GM19023 (cell line): ENCODE measurements around the gene FXYD7.
"Not testable (repeated sequence)": the region's sequence is repeated elsewhere in the genome, so short reads cannot be mapped to it uniquely, and the experiment has no call there.

Experiments used
- ATAC-seq: cut with Tn5 transposase; IDR thresholded peaks from one replicate; pipeline ENCODE4 v1.9.1; 2021; ENCODE audit warnings: mild to moderate bottlenecking, moderate library complexity; ENCODE audit not compliant: unreplicated experiment

FXYD7 gene

DNA sequence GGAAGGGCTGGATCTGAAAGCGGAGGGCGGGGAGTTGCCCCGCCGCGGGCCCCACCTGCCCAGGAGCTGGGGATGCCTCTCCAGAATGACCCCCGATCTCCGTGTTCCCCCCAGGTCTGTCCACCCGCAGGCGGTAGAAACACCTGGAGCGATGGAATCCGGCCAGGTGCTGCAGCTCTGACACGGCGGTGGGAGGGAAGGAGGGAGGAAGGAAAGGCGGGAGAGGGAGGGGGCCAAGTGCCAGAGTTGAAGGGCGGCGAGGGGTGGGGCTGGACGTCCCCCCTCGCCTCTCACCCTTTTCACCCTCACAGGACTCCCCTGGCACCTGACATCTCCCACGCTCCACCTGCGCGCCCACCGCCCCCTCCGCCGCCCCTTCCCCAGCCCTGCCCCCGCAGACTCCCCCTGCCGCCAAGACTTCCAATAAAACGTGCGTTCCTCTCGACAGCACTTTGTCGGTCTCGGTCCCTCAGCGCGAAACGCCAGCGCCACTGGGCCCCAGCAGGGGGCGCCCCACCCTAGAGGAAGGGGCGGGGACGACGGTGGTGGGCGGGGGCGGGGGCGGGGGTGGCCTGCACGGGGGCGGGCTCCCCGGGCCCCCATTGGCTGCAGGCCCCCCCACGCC is 337 bp upstream of the FXYD7 start:
- no peak for ATAC-seq

DNA sequence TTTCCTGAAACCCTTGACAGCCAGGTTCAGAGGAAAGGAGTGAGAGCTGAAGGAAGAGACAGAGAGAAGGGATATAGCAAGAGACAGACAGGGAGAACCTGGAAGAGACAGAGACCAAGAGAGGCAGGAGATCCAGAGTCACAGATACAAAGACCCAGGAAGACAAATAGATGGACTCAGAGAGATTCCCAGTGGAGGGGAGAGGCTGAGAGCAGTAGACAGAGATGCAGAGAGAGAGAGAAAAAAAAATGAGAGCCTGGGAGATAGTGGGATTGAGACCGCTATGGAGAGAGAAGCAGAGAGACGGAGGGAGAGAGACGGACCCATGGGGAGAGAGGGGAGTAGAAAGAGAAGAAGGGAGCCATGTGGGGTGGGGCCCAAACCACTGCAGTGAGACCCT is 763 bp downstream of the FXYD7 start:
- ATAC-seq = no peak

DNA sequence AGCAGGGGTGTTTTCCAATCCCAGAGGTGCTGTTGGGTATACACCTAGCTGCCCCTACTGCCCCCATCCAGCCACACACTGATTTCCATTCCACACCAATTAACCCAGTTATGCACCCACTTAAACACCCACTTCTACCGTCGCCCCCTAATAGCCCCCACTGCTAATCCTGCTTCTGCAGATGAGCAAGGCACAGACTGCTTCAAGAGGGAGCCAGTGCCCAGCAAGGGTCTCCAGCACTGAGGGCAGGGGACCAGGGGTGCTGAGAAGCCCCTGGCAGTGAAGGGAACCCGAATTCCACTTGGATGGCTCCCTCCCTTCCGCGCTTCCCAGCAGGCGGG is 1.2 kb downstream of the FXYD7 start:
- ATAC-seq = no peak

DNA sequence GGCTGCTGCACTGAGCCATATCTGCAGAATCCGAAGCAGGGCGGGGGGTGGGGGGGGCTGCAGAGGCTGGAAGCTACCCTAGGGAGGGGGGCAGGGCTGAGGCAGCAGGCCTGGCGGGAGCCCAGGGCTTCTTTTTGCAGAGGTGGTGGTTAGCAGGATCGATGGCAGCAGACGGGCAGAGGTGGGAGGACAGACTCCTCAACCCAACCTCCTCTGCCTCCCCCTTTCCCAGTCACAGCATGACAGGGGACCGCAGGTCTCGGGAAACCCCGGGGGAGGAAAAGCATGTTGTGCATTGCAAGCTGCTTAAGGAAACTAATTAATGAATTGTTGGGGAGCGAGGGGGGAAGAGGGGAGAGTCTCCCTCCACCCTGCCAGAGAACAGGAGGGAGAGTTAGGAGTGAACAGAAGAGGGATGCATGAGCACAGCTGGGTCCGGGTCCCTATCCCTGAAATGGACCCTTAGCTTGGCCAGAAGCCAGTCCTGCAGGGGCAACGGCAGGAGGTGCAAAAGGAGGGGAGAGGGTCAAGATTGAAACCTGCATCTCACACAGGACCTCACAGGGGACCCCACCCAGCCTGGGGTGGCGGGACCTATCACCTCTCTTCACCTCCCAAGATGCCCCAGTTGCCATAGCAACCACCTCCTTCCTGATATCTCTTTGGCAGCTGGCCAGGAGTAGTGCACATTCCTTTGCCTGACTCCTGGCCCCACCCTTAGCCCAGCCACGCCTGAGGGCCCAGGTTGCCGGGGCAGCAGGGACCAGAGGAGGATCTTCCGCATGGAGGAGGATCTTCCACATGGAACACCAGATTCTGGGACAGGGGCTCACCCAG is 1.8 kb downstream of the FXYD7 start:
- ATAC-seq = no peak

DNA sequence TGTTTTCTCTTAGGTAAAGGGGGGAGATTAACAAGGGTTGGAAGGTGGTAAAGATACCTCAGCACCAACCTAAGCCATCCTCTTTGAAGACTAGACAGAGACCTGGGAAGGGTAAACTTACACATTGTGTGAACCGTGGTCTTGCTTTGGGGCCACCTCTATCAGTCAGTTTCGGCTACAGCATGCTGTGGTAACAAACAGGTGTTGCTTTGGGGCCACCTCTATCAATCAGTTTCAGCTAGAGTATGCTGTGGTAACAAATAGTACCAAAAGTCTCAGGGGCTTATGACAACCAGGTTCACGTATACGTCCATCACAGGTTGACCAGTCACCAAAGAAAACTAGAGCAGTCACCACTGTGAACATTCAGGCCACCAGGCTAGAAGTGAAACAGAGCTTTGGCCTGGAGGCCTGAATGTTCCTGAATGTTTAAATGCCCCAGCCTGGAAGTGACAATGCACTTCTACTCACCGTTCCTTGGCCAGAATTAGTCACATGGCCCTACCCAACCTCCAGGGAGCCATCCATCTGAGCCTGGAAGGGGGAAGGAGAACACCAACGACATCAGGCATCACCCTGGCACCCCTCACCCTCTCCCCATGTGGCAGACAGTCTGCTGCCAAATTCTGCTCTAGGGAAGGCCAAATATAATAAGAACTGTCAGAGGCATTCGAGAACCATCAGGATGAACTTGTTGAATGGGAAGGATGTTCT is 3.8 kb downstream of the FXYD7 start:
- ATAC-seq = no peak

DNA sequence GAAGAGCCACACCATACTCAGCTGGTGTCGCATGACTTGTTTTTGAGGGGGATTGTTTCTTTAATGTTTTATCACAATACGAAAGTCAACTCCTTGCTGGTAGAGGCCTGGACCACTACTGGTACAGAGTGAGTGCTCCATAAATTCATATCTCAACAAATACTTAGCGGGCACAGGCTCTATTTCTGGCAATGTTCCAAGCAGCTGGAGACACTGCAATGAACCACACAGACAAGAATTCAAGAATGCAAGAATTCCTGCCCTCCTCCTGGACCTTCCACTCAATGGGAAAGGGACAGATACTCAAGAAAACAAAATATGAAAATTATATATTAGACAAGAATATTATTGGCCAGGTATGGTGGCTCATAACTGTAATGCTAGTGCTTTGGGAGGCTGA is 6.4 kb downstream of the FXYD7 start:
- no peak for ATAC-seq

DNA sequence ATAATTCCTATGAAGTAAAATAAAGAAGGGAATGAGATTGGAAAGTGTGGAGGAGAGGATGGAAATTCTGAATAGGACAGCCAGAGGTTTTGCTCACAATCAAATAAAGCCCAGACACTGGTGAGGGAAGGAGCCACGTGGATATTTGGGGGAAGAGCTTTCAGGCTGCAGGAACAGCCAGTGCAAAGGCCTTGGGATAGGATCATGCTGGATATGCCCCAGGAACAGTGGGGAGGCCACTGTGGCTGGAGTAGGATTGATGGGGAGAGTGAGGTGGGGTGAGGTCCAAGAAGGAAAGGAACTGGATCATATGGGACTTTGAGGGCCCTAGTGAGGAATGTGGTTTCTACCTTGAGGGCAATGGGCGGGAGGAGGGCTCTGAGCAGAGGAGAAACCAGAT is 7.4 kb downstream of the FXYD7 start:
- ATAC-seq = no peak

DNA sequence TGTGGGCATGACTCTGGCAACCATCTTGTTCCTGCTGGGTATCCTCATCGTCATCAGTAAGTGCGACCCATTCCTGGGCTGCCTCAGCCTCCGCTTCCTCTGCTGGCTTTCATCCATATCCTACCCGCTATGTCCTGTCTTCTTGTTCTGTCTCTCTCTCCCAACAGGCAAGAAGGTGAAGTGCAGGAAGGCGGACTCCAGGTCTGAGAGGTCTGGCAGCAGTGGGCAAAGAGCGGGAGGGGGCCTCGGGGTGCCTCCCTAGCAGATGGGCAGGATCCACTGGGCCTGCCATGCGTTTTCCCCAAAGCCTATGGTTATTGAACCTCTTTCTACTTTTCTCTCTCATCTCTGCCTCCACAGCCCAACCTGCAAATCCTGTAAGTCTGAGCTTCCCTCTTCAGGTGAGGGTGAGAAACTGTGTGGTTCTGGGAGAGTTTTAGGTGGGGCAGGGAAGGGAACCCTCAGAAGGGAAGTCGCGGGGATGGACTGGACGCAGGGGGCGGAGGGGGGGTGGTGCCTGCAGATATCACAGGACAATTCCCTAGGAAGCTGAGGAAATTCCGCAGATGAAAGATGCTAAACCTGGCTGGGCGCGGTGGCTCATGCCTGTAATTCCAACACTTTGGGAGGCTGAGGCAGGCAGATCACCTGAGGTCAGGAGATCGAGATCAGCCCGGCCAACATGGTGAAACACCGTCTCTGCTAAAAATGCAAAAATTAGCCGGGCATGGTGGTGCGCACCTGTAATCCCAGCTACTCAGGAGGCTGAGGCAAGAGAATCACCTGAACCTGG is 8.4 kb downstream of the FXYD7 start:
- no peak for ATAC-seq

DNA sequence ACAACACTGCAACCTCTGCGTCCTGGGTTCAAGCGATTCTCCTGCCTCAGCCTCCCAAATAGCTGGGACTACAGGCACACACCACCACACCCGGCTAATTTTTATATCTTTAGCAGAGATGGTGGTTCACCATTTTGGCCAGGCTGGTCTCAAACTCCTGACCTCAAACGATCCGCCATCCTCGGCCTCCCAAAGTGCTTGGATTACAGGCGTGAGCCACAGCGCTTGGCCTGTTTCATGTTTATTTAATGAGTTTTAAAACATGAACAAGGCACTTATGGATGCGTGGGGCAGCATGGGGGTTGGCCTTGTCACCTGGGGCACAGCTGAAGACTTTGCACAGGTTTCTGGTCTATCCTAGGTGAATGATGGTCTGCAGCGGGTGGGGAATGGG is 10.1 kb downstream of the FXYD7 start:
- not testable (repeated sequence) for ATAC-seq

DNA sequence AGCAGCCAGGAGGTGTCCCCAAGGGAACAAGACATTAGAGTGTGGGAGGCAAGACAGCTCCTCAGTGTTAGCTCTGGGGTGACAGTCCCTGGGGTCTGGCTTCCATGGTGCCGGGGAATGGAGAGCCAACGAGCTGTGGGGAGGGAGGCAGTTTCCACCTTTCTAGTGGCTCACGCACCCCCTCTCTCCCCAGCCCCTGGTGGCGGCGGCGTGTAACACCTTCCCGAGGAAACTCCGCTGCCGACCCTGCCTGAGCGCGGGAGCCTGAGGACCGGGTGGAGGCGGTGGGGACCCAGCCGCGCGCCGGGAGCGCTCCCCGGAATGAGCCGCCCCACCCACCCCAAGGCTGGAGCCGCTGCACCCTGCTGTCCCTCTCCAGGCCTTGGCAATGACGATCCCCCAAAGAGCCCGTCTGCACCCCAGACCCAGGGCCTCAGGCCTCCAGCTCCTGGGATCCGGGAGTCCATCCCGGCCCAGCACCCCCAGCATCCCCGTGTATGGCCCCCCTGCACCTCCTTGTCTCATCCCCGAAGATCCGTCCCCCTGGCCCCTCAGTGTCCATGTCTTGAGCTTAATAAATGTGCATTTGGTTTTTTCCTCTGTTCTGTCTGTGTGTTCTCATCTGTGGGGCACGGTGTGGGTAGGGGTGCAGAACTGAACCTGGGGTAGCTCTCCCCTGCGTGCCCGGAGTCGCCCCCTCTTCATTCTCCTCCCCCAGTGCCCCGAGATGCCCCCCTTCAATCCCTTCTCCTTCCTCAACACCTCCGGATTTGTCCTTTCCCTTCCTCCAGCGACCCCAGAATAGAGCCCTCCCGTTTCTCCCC is 10.9 kb downstream of the FXYD7 start:
- no peak for ATAC-seq

DNA sequence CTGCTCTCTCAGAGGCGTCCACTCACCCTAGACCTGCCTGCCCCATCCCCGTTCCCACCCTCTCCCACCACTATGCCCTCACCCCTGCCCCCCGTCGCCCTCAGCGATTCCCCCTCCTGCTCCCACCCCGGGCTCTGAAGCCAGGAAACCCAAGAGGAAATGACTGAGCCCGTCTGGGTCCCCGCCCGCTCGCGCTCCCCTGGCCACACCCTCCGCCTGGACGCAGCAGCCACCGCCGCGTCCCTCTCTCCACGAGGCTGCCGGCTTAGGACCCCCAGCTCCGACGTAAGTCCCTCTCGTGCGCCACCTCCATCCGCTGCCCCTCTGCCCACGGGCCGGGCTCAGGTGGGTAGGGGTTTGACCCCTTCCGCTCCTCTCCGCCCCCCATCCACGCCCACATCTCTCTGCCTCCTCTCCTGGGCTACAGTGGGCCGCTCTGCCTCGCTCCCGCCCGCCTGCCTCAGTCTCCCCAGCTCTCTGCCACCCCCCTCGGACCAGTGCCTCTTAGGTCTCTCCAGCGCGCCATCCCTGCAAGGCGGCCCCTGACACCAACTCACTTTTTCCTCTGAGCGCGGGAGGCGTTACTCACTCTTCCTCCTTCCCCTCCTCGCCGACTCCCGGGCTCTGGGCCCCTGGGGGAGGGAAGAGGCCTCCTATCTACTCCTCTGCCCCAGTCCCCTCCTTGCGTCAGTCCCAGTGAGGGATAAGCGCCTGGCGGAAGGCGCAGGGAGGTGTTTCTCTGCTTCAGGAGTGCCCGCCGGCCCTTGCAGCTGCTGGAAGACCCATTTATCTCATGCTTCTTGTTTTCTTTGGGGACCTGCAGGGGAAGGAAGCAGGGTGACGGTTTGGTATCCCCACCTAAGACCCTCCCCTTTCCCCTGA is 11.7 kb downstream of the FXYD7 start, which contains the start of gene FXYD5:
Gene FXYD5 (plus strand): TSS at position 211 of the 882 bp plus-strand sequence. CDS start 816 bp downstream, outside the sequence.
- ATAC-seq = no peak

DNA sequence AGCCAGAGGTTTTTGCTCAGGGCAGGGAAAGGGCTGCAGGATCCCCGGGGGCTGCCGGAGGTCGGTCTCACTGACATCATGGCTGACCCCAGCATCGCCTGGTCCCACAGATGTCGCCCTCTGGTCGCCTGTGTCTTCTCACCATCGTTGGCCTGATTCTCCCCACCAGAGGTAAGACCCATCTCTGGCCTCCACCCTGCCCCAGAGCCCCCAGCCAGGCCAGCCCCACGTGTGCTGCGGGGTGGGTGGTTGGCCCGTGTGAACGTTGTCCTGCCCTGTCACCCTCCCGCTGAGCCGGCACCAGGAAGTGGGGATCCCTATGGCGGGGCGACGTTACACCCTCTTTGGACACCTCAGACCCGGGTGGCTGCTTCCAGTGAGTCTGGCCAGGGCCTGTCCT is 12.4 kb downstream of the FXYD7 start:
- ATAC-seq = no peak

DNA sequence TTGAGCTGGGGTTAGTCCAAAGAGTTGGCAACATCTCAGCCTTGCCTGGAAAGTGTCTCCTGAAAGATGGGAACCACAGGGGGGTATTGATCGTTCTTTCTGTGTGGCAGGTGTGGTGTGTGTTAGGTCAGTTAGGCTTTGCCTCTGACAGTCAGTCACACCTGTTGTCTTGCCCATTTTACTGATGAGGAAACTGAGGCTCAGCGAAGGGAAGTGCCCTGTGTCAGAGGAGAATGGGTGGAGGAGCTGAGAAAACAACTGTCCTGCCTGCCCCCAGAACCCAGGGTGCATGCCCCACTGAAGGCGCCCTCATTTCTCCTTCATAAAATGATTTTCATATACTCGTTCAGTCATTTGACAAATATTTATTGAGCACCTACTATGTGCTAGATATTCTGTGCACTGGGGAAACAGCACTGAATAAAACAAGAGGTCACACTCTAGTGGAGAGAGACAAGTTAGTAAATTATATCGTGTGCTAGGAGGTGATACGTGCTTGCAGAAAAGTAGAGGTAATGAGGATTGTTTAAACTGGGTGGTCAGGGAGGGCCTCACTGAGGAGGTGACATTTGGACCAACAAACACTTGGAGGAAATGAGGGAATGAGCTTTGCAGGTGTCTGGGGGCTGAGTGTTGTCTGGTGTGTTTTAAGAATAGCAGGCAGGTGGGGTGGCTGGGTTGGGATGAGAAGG is 13.1 kb downstream of the FXYD7 start:
- no peak for ATAC-seq

DNA sequence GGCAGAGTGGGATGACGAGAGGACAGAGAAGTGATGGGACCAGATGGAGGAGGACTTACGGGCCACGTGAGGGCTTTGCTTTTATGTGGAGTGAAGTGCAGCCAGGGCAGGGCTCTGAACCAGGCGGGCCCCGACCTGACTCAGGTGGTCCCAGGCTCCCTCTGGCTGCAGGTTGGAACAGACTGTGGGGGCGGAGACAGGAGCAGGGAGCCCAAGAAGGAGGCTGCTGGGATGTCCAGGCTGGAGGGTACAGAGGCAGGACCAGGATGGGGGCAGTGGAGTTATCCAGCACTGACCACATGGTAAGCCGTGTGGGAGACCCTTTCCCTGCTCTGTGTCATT is 13.6 kb downstream of the FXYD7 start:
- no peak for ATAC-seq

DNA sequence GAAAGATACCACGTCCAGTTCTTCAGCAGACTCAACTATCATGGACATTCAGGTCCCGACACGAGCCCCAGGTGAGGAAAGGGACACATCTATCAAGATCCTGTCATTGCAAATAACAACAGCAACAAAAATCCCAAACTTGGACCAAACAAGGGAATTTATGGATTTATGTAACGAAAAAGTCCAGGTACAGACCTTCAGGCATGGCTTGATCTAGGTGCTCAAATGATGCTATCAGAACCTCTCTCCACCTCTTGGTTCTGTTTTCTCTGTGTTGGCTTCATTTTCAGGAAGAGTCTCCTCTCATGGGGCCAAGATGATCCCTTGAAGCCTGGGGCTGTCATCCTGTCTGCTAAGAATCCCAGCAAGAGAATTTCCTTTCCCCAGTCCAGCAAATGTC is 14.4 kb downstream of the FXYD7 start:
- no peak for ATAC-seq

DNA sequence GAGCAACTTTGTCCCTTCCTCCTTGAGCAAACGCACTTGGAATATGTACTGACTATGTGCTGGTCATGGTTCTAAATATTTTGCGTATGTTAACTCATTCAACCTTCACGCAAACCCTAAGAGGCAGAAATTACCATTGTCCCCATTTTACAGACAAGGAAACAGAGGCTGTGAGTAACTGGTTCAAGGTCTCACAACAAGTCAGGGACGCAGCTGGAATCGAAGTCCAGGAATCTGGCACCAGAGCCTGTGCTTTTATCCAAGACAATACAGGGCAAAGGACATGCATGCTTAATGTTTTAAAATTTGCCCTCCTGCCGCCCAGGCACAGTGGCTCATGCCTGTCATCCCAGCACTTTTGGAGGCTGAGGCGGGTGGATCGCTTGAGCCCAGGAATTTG is 16.6 kb downstream of the FXYD7 start:
- ATAC-seq = no peak

DNA sequence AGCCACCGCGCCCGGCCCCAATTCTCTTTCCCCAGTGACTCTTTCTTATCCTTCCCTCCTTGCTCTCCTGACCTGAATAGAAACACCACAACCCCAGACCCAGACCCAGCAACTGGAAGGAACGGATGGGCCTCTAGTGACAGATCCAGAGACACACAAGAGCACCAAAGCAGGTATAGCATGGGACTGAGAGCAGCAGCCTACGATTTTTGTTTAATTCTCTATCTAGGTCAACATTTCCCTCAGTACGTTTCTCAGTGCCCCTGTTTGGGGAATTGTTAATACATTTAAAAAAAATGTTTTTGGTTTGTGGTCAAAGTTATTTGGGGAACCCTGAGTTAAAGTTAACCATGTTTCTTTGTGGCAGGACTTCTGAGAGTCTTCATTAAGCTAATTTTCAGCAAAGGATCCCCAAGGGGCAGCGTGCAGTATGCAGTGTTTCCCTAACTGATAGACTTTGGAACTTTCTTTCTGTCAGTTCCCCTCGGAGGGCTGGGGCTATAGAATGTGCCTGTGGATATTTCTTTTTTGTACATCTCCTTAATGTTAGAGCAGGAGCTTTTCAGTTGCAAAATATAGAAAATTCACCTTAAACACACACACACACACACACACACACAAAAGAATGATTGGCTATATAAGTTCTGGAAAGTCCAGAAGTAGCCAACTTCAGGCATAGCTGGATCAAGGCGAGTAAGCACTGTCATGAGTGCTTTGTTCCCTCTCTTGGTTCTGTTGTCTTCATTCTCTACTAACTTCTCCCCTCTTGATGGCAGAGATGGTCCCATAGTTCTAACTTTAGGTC is 17.8 kb downstream of the FXYD7 start:
- no peak for ATAC-seq

DNA sequence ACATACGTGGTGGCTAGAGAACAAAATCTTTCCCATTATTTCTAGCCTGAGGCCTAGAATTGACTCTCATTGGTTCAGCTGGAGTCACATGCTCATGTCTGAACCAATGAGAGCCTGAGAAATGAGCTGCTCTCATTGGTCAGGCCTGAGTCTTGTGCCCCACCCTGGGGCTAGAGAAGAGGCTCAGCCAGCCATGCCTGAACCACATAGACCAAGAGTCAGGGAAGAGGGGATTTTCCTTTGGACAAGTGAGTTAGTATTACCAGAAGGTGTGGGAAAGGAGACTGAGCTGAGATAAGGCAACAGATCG is 18.3 kb downstream of the FXYD7 start:
- no peak for ATAC-seq
